ENCODE measurements around the gene UROS.

Gene UROS

DNA sequence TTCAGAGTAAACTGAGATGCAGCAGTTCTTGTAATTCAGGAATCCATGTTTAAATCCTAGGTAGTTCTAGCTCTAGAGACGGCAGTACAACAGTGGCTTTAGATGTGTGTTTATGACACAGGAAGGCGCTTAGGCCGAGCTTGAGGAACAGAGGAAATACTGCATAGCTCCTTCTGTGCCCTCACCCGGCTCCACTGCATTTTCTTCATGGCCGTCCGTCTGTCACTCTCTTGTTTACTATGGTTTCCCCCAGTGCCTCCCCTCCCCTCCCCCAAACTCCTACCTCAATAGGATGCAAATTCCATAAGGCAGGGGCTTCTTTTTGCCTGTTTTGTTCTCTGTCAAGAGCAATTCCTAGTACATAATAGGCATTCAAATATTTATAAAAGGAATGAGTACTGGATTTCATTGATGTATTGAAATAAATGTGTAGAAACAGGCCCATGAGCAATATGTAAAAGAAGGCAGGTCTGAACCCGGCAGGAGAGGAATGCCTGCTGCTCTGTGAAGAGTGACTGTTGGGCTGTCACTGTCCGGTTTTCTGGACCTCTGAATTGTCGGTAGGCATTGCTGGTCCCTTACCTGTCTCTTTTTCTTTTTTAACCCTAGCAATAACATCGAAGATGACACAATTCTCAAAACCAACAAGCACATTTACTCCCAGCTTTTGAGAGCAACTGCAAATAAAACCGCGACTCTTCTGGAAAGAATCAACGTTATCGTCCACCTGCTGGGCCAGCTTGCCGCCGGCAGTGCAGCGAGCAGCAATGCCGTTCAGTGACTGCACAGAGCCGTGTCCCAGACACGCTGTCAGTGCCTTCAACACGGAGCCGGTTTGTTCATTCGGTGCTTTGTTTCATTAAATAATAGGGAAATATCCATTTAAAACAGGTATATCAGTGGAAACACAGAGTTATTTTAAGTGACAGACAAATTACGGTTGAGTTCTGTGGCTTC lies 60.1 kb downstream of the UROS start:
- no peak for DNase-seq (ENCODE audit: low spot score)

DNA sequence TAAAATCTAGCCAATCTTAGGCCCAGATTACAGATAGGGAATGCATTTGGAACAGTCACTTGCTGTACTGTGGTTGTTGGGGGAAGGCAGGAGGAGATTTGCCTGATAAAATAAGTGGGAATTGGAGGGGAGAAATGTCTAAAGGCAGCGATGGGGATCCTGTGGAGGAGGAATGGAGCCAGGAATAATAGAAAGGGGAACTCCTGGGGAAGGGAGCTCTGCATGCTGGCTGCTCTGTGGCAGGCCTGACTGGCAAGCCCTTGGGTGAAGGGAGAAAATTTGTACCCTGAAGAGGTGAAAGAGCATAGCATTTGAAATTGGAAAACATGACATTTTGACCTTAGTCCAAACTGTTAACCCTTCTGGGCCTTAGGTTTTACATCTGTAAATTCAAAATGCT lies 61.1 kb downstream of the UROS start:
- no peak for DNase-seq (ENCODE audit: low spot score)

- no peak for DNase-seq (ENCODE audit: low spot score)
Observed at GRCh38 chr10:125757742-125758141, 65.3 kb downstream of the UROS start.

DNA sequence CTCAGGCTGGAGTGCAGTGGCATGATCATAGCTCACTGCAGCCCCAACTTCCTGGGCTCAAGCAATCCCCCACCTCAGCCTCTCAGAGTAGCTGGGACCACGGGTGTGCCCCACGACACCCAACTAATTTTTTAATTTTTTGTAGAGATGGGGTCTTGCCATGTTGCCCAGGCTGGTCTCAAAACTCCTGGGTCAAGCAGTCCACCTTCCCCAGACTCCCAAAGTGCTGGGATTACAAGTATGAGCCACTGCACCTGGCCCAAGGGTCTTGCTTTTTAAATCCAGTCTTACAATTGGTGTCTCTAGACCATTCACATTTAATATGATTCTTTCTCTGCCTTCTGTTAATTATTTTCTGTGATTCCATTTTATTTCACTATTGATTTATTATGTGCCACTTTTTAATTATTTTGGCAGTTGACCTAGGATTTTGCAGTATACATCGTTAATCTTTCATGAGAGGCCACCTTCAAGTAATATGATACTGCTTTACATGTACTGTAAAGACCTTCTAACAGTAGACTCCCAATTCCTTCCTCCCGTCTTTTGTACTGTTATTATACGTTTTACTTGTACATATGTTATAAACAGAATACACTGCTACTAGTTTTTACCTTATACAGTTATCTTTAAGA lies 66.1 kb downstream of the UROS start:
- DNase-seq (ENCODE audit: low spot score): no peak

GRCh38 chr10:125756196-125756595 lies 66.9 kb downstream of the UROS start:
- DNase-seq (ENCODE audit: low spot score): no peak

GRCh38 chr10:125747417-125747816 lies 75.6 kb downstream of the UROS start:
- no peak for DNase-seq (ENCODE audit: low spot score)

DNA sequence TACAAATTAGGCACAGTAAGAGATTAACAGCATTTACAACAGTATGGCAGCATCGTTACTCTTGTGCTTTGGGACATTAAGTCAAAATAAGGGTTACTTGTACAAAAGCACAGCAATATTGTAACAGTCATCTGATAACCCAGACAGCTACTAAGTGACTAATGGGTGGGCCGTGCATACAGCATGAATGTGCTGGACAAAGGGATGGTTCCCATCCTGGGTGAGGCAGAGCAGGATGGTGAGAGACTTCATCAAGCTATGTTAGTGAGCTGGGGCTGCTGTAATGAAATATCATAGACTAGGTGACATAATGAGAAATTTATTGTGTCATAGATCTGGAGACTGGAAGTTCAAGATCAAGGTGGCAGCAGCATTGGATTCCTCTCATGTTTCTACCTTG lies 78.1 kb downstream of the UROS start:
- DNase-seq (ENCODE audit: low spot score): no peak

DNA sequence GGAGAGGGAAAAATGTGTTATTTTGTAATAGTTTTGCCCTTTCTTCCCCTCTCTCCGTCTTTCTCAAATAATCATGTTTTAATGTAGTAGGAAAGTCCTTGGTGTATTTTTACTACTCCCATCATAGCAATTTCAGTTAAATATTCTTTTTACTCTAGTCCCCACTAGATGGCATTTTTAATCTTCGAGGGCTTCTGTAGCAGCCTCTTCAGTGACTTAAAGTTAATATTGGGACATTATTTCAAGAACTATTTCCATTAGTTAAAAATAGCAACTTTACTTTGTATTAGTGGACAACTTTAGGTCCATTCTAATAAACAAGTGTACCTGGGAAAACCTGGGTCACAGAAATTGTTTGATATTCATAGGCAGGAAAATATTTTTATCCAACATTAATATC lies 80.6 kb downstream of the UROS start:
- no peak for DNase-seq (ENCODE audit: low spot score)

- DNase-seq (ENCODE audit: low spot score): no peak
Observed at GRCh38 chr10:125739994-125740679, 82.9 kb downstream of the UROS start.

Measured in germinal center (tissue), 1 donor.